ENCODE measurements around the gene MBD3. TPM values are rescaled to one million over a fixed set of nuclear protein-coding genes. Genes with fewer than 3 reads are reported as not detected.
A peak's percentile ranks its signal among the peaks of the same experiment; 100 is the strongest.

MBD3 gene
- total and polyA plus RNA-seq, 7 donors: 26.1 to 105 (median 61.7) TPM

DNA sequence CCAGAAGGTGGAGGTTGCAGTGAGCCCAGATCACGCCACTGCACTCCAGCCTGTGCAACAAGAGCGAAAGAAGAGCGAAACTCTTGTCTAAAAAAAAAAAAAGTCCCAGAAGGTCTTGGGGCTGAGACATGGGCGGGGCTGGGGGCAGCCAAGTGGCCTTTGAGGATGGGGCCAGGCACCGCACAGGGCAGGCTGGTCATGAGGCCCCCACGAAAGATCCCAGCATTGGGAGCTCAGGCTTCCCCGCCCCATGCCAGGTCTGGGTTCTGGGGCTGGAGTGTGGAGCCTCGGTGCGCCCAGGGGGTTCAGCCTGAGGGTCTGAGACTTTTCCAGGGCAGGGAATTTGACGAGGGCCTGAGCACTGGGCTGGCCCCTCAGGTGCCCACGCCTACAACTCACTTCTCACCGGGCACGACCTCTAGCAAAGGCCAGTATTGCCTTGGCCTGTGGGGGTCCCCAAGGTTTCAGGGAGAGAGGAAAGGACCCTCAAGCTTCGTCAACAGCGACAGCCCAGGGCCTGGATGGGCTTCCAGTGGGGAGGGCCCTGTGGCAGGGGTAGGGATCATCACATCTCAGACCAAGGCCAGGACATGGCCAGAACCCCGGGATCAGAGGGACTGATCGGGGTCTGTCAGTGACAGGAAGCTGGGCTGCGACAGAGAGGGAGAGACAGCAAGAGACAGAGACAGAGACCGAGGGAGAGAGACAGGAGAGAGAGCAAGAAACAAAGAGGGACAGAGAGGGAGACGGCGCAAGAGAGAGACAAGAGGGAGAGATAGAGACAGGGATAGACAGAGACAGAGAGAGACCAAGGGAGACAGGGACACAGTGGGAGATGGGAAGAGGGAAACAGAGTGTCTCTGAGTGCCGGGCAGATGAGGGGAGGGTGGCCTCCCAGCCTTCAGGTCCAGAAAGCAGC is 17.1 kb downstream of the MBD3 start:
- Histone ChIP-seq H3K4me1 (no peaks in the 10 kb centered on the region), H3K36me3 (peaks cover 9 to 43% (median 18%) of the 10 kb centered on the region in 4 donors), H3K4me3 (no peak overlapping the region), H3K27me3 (no peaks in the 10 kb centered on the region), H3K9me3 (no peaks in the 10 kb centered on the region), H3K27ac (no peak overlapping the region)
- intact Hi-C loops (cut with DNase I): no loop called here
- DNase-seq: peak; percentile 61
- 88 to 89% methylated on average over 22 of the region's 22 CpGs for WGBS, 2 donors
- TF ChIP-seq, protein P1, sequence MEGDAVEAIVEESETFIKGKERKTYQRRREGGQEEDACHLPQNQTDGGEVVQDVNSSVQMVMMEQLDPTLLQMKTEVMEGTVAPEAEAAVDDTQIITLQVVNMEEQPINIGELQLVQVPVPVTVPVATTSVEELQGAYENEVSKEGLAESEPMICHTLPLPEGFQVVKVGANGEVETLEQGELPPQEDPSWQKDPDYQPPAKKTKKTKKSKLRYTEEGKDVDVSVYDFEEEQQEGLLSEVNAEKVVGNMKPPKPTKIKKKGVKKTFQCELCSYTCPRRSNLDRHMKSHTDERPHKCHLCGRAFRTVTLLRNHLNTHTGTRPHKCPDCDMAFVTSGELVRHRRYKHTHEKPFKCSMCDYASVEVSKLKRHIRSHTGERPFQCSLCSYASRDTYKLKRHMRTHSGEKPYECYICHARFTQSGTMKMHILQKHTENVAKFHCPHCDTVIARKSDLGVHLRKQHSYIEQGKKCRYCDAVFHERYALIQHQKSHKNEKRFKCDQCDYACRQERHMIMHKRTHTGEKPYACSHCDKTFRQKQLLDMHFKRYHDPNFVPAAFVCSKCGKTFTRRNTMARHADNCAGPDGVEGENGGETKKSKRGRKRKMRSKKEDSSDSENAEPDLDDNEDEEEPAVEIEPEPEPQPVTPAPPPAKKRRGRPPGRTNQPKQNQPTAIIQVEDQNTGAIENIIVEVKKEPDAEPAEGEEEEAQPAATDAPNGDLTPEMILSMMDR (IDR thresholded peaks at IDR 0.05): no peak
- TF ChIP-seq POLR2A (IDR thresholded peaks at IDR 0.05) (no peak), POLR2AphosphoS5 (IDR thresholded peaks at IDR 0.05) (no peak), EP300 (IDR thresholded peaks at IDR 0.05) (no peak)

DNA sequence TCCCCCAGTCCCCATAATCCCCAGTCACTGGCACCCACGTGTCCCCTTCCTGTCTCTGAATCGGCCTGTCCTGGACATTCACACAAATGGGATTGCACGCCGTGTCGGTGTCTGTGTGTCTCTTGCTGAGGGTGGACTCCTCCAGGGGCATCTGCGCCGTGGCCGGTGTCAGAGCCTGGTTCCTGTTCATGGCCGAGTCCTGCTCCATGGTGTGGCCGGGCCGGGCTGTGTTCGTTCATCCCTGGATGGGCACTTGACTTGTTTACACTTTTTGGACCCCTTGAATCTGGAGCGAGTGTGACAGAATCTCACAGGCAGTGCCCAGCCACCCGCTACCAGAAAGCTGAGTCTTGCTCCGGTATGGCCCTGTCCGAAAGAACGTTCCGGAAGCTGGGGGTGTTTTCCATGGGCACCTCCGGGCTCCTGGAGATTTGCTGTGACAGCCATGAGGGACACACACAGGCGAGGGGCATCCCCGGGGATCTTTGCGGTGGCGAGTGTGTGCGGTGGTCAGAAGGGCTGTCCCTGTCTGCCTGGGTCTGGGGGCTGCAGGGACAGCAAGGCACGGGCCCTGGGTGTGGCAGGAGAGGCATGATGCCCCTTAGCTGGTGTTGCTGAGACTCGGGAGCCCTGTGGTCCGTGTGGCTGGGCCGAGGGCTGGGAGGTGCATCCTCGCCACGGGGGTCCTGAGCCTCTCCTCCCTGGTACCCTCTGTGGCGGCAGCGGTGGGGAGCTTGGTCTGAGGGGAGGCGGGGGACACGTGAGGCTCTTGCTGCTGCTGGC is 18.1 kb downstream of the MBD3 start:
- H3K9me3 ChIP-seq: no peaks in the 10 kb centered on the region
- peak; percentile 60 for DNase-seq
- 90 to 91% methylated on average over 34 of the region's 34 CpGs for WGBS, 2 donors
- no peaks in the 10 kb centered on the region for H3K27me3 ChIP-seq
- H3K36me3 ChIP-seq: peaks cover 0 to 32% (median 8%) of the 10 kb centered on the region in 4 donors
- TF ChIP-seq POLR2A (IDR thresholded peaks at IDR 0.05) (no peak), EP300 (IDR thresholded peaks at IDR 0.05) (no peak), POLR2AphosphoS5 (IDR thresholded peaks at IDR 0.05) (no peak)
- TF ChIP-seq, protein P1 (IDR thresholded peaks at IDR 0.05): no peak
- no peak overlapping the region for H3K4me3 ChIP-seq
- intact Hi-C loops (cut with DNase I): no loop called here
- H3K4me1 ChIP-seq: no peaks in the 10 kb centered on the region
- no peak overlapping the region for H3K27ac ChIP-seq

DNA sequence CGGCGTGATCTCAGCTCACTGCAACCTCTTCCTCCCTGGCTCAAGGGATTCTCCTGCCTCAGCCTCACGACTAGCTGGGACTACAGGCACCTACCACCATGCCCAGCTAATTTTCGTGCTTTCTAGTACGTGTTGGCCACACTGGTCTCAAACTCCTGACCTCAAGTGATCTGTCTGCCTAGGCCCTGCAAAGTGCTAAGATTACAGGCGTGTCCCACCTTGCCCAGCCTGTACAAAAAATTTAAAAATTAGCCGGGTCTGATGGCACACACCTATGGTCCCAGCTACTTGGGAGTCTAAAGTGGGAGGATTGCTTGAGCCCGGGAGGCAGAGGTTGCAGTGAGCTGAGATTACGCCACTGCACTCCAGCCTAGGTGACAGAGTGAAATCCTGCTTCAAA is 19.9 kb downstream of the MBD3 start:
- no peak overlapping the region for H3K4me3 ChIP-seq
- WGBS, 2 donors: 75 to 87% methylated on average over 9 of the region's 9 CpGs
- no peaks in the 10 kb centered on the region for H3K9me3 ChIP-seq
- no peaks in the 10 kb centered on the region for H3K27me3 ChIP-seq
- intact Hi-C loops (cut with DNase I): no loop called here
- H3K27ac ChIP-seq: no peak overlapping the region
- peaks cover 0 to 17% (median 3%) of the 10 kb centered on the region in 4 donors for H3K36me3 ChIP-seq
- DNase-seq: no peak
- TF ChIP-seq POLR2AphosphoS5 (IDR thresholded peaks at IDR 0.05) (no peak), POLR2A (IDR thresholded peaks at IDR 0.05) (no peak), EP300 (IDR thresholded peaks at IDR 0.05) (no peak)
- TF ChIP-seq, protein P1 (IDR thresholded peaks at IDR 0.05): no peak
- peaks cover 0 to 7% (median 5%) of the 10 kb centered on the region in 4 donors for H3K4me1 ChIP-seq

DNA sequence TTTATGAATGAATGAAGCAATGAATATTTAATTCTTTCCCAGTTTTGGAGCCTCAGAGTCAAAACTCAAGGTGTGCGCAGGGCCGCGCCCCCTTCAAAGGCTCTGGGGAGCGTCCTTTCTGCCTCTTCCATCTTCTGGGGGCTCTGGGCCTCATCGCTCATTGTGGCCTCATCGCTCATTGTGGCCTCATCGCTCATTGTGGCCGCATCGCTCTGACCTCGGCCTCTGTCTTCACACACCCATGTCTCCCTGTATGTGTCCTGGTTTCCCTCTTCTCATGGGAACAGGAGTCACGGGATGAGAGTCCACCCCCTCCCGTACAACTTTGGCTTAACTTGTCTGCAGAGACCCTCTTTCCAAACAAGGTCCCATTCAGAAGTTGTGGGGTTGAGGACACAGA is 21.3 kb downstream of the MBD3 start:
- no peak for DNase-seq
- no peak overlapping the region for H3K4me3 ChIP-seq

More for the DNA sequence above, 21.3 kb downstream of the MBD3 start:
- Histone ChIP-seq H3K27ac (no peak overlapping the region), H3K9me3 (no peaks in the 10 kb centered on the region), H3K27me3 (no peaks in the 10 kb centered on the region), H3K4me1 (peaks cover 0 to 16% (median 6%) of the 10 kb centered on the region in 4 donors), H3K36me3 (peaks cover 0 to 3% (median 0%) of the 10 kb centered on the region in 4 donors)
- intact Hi-C loops (cut with DNase I): no loop called here
- 91 to 92% methylated on average over 12 of the region's 12 CpGs for WGBS, 2 donors
- no peak for TF ChIP-seq POLR2AphosphoS5 (IDR thresholded peaks at IDR 0.05)
- TF ChIP-seq, protein P1 (IDR thresholded peaks at IDR 0.05): no peak
- no peak for TF ChIP-seq POLR2A (IDR thresholded peaks at IDR 0.05)
- no peak for TF ChIP-seq EP300 (IDR thresholded peaks at IDR 0.05)
